Left ventricle myocardium superior (tissue), 1 donor: ENCODE results near the gene ITSN1. TPM values are rescaled to one million over a fixed set of nuclear protein-coding genes. Genes with fewer than 3 reads are reported as not detected.

ENCODE experiments used
- ATAC-seq: fragments of 200-7000 bp; cut with Tn5 transposase; one replicate; pipeline ENCODE4 v1.9.1; 2020; ENCODE audit warnings: mild to moderate bottlenecking, moderate library complexity
- DNase-seq: peaks from one replicate; pipeline ENCODE4 v3.0.0-alpha.2; 2020
- intact Hi-C: fragments of 100-400 bp; cut with micrococcal nuclease; formaldehyde crosslinking; loops from one replicate; pipeline ENCODE4 v1.11.0; 2022
- total RNA-seq: library from RNA; stranded (reverse); fragmentation: NEBNext Ultra II Directional; extraction: Animal tissue kit (Norgen Biotek cat#: 25700); gene quantifications from one replicate; pipeline ENCODE4 v1.2.1, GENCODE V29; 2021
- donor health status: DM: no; HTN: yes; CAD: no; lungs with severe emphysema.

Gene ITSN1
- total RNA-seq, 1 donor from 2014 or later, result 44.4 TPM

GRCh38 chr21:33648555-33648954 lies 6.3 kb downstream of the ITSN1 start:
- DNase-seq (no peak), ATAC-seq (no peak)
- intact Hi-C loops, result no loop called here

GRCh38 chr21:33650230-33650629 lies 7.9 kb downstream of the ITSN1 start:
- DNase-seq (no peak), ATAC-seq (no peak)
- intact Hi-C loops, result no loop called here

GRCh38 chr21:33650929-33651509 lies 8.7 kb downstream of the ITSN1 start:
- intact Hi-C loops, result no loop called here
- no peak for ATAC-seq
- no peak for DNase-seq

GRCh38 chr21:33651965-33652680 lies 9.8 kb downstream of the ITSN1 start:
- DNase-seq (no peak), ATAC-seq (peak; percentile 50)
- intact Hi-C loops, result no loop called here

- ATAC-seq (no peak), DNase-seq (no peak)
- intact Hi-C loops, result no loop called here
Observed at GRCh38 chr21:33654412-33654811, 12.1 kb downstream of the ITSN1 start.

GRCh38 chr21:33655588-33656221 lies 13.4 kb downstream of the ITSN1 start:
- intact Hi-C loops, result no loop called here
- DNase-seq (no peak), ATAC-seq (peak; percentile 18)

- intact Hi-C loops, result no loop called here
- DNase-seq (no peak), ATAC-seq (peak; percentile 47)
Observed at GRCh38 chr21:33657124-33657820, 15.0 kb downstream of the ITSN1 start.

- ATAC-seq (no peak), DNase-seq (no peak)
- intact Hi-C loops, result no loop called here
Observed at GRCh38 chr21:33658919-33659567, 16.7 kb downstream of the ITSN1 start.

GRCh38 chr21:33659568-33659949 lies 17.3 kb downstream of the ITSN1 start:
- intact Hi-C loops, result no loop called here
- ATAC-seq (no peak), DNase-seq (no peak)

GRCh38 chr21:33660406-33660805 lies 18.1 kb downstream of the ITSN1 start:
- ATAC-seq (no peak), DNase-seq (no peak)
- intact Hi-C loops, result no loop called here

- no peak for ATAC-seq
- no peak for DNase-seq
- intact Hi-C loops, result no loop called here
Observed at GRCh38 chr21:33661146-33661545, 18.8 kb downstream of the ITSN1 start.

GRCh38 chr21:33662046-33662445 lies 19.7 kb downstream of the ITSN1 start:
- ATAC-seq, result no peak
- intact Hi-C loops, result no loop called here
- DNase-seq, result no peak

GRCh38 chr21:33663241-33663640 lies 20.9 kb downstream of the ITSN1 start:
- ATAC-seq, result no peak
- intact Hi-C loops, result no loop called here
- DNase-seq, result no peak

GRCh38 chr21:33664135-33664534 lies 21.8 kb downstream of the ITSN1 start:
- DNase-seq, result no peak
- no peak for ATAC-seq
- intact Hi-C loops, result no loop called here

- intact Hi-C loops, result no loop called here
Observed at GRCh38 chr21:33666153-33666552, 23.9 kb downstream of the ITSN1 start.

GRCh38 chr21:33667636-33668035 lies 25.3 kb downstream of the ITSN1 start:
- intact Hi-C loops, result no loop called here
- DNase-seq (no peak), ATAC-seq (no peak)

More at GRCh38 chr21:33666153-33666552, 23.9 kb downstream of the ITSN1 start:
- no peak for ATAC-seq
- no peak for DNase-seq

GRCh38 chr21:33668180-33668579 lies 25.9 kb downstream of the ITSN1 start:
- DNase-seq (no peak), ATAC-seq (peak; percentile 47)
- intact Hi-C loops, result no loop called here

- ATAC-seq (no peak), DNase-seq (no peak)
- intact Hi-C loops, result no loop called here
Observed at GRCh38 chr21:33668620-33669019, 26.3 kb downstream of the ITSN1 start.

GRCh38 chr21:33670076-33670978 lies 28.0 kb downstream of the ITSN1 start:
- DNase-seq (no peak), ATAC-seq (no peak)
- intact Hi-C loops, result no loop called here
